Measurements from ENCODE around the gene TBCEL.

TBCEL gene

DNA sequence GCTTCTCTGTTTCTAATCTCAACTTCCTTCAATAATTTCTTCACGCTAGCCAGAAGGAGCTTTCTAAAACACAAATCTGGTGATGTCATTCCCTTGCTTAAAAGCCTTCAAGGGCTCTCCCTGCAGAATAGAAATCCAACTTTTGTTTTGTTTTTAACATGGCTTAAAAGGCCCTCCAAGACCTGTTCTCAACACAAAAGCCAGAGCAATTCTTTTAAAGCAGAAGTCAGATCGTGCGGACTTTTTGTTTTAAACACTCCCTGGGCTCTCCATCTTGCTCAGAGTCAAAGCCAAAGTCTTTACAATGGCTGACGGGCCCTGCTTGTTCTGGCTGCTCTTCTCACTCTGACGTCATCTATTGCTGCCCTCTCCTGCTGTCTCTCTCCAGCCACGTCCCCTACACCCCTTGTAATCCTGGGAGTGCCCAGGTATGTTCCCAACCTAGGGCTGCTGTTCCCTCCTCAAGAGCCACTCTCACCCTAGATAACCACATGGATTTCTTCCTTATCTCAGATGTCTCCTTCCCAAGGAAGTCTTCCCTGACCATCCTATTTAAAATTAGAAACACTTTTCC is 99.7 kb downstream of the TBCEL start:
- no peak overlapping the region for H3K4me3 ChIP-seq (ENCODE audit: low read depth, low read length)
- no peak for TF ChIP-seq POLR2A (IDR thresholded peaks at IDR 0.05; ENCODE audit: extremely low read depth, insufficient read length)
- no peak for TF ChIP-seq MYC (IDR thresholded peaks at IDR 0.05; ENCODE audit: low read depth, low read length)
- TF ChIP-seq, protein P1, sequence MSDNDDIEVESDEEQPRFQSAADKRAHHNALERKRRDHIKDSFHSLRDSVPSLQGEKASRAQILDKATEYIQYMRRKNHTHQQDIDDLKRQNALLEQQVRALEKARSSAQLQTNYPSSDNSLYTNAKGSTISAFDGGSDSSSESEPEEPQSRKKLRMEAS (IDR thresholded peaks at IDR 0.05; ENCODE audit: low read depth, low read length) = no peak
- TF ChIP-seq, protein P2, sequence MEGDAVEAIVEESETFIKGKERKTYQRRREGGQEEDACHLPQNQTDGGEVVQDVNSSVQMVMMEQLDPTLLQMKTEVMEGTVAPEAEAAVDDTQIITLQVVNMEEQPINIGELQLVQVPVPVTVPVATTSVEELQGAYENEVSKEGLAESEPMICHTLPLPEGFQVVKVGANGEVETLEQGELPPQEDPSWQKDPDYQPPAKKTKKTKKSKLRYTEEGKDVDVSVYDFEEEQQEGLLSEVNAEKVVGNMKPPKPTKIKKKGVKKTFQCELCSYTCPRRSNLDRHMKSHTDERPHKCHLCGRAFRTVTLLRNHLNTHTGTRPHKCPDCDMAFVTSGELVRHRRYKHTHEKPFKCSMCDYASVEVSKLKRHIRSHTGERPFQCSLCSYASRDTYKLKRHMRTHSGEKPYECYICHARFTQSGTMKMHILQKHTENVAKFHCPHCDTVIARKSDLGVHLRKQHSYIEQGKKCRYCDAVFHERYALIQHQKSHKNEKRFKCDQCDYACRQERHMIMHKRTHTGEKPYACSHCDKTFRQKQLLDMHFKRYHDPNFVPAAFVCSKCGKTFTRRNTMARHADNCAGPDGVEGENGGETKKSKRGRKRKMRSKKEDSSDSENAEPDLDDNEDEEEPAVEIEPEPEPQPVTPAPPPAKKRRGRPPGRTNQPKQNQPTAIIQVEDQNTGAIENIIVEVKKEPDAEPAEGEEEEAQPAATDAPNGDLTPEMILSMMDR (IDR thresholded peaks at IDR 0.05; ENCODE audit: low read depth, low read length) = no peak
- DNase-seq (ENCODE audit: low read depth) = no peak

DNA sequence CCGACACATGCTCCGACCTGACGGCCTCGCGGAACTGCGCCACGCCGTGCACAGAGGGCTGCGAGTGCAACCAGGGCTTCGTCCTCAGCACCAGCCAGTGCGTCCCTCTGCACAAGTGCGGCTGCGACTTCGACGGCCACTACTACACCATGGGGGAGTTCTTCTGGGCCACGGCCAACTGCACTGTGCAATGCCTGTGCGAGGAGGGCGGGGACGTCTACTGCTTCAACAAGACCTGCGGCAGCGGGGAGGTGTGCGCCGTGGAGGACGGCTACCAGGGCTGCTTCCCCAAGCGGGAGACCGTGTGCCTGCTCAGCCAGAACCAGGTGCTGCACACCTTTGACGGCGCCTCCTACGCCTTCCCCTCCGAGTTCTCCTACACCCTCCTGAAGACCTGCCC is 103.9 kb downstream of the TBCEL start:
- H3K4me3 ChIP-seq (ENCODE audit: low read depth, low read length) = no peak overlapping the region
- no peak for DNase-seq (ENCODE audit: low read depth)
- TF ChIP-seq POLR2A (IDR thresholded peaks at IDR 0.05; ENCODE audit: extremely low read depth, insufficient read length) (no peak), MYC (IDR thresholded peaks at IDR 0.05; ENCODE audit: low read depth, low read length) (no peak)
- TF ChIP-seq, protein P1 (IDR thresholded peaks at IDR 0.05; ENCODE audit: low read depth, low read length) = no peak
- TF ChIP-seq, protein P2 (IDR thresholded peaks at IDR 0.05; ENCODE audit: low read depth, low read length) = no peak

DNA sequence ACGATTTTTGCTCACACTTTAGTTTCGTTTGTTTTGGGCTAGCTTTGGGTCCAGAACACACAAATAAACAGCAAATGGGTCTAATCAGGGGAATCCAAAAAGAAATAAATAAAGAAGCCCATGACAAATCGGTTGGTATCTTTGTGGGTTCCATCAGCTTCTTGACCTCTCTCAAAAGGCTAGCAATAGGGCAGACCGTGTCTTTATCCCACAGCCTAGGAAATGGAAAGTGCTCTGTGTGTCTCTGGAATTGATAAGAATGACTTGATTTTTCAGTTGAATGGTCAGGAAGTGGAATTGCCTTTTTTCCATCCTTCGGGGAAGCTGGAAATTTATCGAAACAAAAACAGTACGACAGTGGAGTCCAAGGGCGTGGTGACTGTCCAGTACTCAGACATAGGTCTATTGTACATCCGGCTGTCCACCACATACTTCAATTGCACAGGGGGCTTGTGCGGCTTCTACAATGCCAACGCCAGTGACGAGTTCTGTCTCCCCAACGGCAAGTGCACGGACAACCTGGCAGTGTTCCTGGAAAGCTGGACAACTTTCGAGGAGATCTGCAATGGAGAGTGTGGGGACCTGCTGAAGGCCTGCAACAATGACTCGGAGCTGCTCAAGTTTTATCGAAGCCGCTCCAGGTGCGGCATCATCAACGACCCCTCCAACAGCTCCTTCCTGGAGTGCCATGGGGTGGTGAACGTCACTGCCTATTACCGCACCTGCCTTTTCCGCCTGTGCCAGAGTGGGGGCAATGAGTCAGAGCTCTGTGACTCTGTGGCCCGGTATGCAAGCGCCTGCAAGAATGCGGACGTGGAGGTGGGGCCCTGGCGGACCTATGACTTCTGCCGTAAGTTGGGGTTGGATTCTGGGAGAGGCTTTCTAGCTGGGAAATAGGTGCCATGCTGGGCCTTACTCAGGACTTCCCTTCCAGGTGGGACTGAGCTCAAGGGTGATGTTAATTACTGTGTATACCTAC is 105.7 kb downstream of the TBCEL start:
- TF ChIP-seq, protein P1 (IDR thresholded peaks at IDR 0.05; ENCODE audit: low read depth, low read length) = no peak
- TF ChIP-seq MYC (IDR thresholded peaks at IDR 0.05; ENCODE audit: low read depth, low read length) = no peak
- TF ChIP-seq POLR2A (IDR thresholded peaks at IDR 0.05; ENCODE audit: extremely low read depth, insufficient read length) = no peak
- TF ChIP-seq, protein P2 (IDR thresholded peaks at IDR 0.05; ENCODE audit: low read depth, low read length) = no peak
- no peak overlapping the region for H3K4me3 ChIP-seq (ENCODE audit: low read depth, low read length)
- DNase-seq (ENCODE audit: low read depth) = no peak

DNA sequence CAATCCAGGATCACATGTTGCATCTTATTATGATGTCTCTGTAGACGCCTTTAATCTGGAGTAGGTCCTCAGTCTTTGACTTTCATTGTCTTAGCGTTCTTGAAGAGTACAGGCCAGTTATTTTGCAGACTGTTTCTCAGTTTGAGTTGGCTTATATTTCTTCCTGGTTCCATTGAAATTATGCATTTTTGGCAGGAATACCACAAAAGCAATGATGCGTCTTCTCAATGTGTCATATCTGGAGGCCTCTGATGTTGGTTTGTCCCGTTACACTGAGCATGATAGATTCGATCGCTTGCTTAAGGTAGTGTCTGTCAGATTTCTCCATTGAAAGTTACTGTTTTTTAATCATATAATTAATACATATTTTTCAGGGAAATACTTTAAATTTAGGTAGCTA is 107.8 kb downstream of the TBCEL start:
- no peak for TF ChIP-seq POLR2A (IDR thresholded peaks at IDR 0.05; ENCODE audit: extremely low read depth, insufficient read length)
- TF ChIP-seq, protein P2 (IDR thresholded peaks at IDR 0.05; ENCODE audit: low read depth, low read length) = no peak
- TF ChIP-seq MYC (IDR thresholded peaks at IDR 0.05; ENCODE audit: low read depth, low read length) = no peak
- TF ChIP-seq, protein P1 (IDR thresholded peaks at IDR 0.05; ENCODE audit: low read depth, low read length) = no peak
- H3K4me3 ChIP-seq (ENCODE audit: low read depth, low read length) = no peak overlapping the region
- no peak for DNase-seq (ENCODE audit: low read depth)

DNA sequence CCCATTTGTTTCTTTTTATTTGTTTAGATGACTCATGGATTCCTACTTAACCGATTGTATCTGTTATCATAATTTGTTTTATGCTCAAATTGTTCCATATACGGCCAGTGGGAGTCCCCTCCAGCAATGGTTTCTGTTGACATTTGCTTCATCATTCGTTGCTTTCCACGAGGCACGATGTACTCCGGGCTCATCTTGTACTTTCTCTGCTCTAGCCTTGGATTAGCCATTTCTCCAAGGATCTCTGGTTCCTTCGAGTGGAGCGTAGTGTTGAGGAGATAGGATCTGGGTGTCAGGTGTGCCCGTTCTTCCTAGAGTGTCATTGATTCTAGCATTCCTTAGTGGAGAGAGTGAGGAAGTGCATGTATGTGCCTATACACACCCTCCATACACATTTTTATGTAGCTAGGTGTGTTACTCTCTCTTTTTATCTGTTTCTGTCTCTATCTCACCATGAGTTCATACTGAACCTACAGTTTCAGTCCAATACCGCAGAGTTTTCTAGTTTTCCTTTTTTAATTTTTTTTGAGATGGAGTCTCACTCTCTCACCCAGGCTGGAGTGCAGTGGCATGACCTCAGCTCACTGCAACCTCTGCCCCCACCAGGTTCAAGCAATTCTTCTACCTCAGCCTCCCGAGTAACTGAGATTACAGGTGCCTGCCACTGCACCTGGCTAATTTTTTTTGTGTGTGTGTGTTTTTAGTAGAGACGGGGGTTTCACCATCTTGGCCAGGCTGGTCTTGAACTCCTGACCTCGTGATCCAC is 108.5 kb downstream of the TBCEL start:
- TF ChIP-seq MYC (IDR thresholded peaks at IDR 0.05; ENCODE audit: low read depth, low read length) (no peak), POLR2A (IDR thresholded peaks at IDR 0.05; ENCODE audit: extremely low read depth, insufficient read length) (no peak)
- TF ChIP-seq, protein P1 (IDR thresholded peaks at IDR 0.05; ENCODE audit: low read depth, low read length) = no peak
- TF ChIP-seq, protein P2 (IDR thresholded peaks at IDR 0.05; ENCODE audit: low read depth, low read length) = no peak
- DNase-seq (ENCODE audit: low read depth) = no peak
- H3K4me3 ChIP-seq (ENCODE audit: low read depth, low read length) = no peak overlapping the region
